Measurements from ENCODE around the gene PDLIM5.
"Not testable (repeated sequence)": the region's sequence is repeated elsewhere in the genome, so short reads cannot be mapped to it uniquely, and the experiment has no call there.

The PDLIM5 gene

DNA sequence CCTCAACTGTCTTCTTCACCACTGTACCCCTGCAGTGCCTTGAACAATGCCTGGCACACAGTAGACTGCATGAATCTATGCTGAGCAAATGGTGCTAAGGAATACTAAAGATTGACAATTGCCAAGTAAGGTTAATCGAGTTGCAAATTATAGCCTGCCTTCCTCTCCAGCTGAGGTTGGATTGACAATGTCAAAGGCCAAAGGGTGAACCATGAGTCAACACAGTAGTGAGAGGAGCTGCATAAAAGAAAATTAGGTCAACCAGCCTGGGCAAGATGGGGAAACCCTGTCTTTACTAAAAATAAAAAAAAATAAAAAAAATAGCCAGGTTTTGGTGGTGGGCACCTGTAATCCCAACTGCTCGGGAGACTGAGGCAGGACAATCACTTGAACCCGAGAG is 208.9 kb downstream of the PDLIM5 start:
- no peak overlapping the region for H3K4me3 ChIP-seq (ENCODE audit: low read depth, low read length)
- no peak for DNase-seq (ENCODE audit: low read depth)
- TF ChIP-seq, protein P1, sequence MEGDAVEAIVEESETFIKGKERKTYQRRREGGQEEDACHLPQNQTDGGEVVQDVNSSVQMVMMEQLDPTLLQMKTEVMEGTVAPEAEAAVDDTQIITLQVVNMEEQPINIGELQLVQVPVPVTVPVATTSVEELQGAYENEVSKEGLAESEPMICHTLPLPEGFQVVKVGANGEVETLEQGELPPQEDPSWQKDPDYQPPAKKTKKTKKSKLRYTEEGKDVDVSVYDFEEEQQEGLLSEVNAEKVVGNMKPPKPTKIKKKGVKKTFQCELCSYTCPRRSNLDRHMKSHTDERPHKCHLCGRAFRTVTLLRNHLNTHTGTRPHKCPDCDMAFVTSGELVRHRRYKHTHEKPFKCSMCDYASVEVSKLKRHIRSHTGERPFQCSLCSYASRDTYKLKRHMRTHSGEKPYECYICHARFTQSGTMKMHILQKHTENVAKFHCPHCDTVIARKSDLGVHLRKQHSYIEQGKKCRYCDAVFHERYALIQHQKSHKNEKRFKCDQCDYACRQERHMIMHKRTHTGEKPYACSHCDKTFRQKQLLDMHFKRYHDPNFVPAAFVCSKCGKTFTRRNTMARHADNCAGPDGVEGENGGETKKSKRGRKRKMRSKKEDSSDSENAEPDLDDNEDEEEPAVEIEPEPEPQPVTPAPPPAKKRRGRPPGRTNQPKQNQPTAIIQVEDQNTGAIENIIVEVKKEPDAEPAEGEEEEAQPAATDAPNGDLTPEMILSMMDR (IDR thresholded peaks at IDR 0.05; ENCODE audit: low read depth, low read length, missing control alignments), result no peak

DNA sequence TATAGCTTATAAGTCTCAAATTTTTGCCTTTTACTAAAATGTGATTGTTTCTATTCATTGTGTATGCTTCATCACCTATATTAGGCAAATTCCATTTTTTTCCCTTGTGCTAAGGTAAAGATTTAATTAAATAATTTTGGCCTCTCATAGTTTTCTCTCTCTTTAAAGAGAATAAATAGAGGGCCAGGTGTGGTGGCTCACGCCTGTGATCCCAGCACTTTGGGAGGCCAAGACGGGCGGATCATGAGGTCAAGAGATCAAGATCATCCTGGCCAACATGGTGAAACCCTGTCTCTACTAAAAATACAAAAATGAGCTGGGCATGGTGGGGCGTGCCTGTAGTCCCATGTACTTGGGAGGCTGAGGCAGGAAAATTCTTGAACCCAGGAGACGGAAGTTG is 213.3 kb downstream of the PDLIM5 start:
- H3K4me3 ChIP-seq (ENCODE audit: low read depth, low read length); DNase-seq (ENCODE audit: low read depth): not testable (repeated sequence)

DNA sequence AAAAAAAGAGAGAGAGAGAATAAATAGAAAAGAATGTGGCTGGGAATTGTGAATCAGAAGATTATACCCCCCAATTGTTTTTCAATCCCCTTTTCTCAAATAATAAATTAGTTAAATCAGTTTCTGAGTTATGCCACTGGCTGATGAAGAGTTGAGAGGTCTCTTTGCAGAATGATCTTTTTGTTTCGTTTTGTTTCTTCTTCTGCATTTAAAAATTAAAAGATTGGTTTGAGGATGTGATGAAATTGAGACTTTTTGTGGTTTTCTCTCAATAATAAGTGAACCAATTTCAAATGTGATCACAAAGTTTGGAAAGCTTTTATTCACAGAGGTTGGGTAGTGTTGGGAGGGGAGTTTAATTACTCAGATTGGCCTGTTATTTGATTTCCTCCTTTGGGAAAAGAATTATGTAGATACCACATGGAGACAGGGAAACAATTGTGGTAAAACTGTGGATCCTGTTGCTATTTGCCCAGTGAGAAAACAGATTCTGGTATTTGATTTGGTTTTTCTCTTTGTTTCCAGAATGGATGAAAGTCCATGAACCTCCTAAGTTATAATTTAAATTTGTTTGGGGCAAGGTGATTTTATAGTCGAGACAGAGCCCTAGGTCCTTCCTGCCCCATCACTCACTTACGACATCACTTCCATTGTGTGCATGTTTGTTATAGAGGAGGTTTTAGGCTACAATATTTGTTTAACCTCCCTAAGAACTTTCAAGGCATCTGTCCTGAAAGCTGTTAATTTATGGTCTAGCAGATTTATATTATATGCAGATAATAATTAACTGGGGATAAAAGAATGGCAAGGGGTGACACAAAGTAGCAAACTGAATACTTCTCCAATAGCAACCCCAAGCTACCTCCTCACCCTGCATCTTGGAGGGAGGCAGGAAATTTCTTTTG is 214.0 kb downstream of the PDLIM5 start:
- TF ChIP-seq, protein P1 (IDR thresholded peaks at IDR 0.05; ENCODE audit: low read depth, low read length, missing control alignments), result no peak
- no peak for DNase-seq (ENCODE audit: low read depth)
- no peak overlapping the region for H3K4me3 ChIP-seq (ENCODE audit: low read depth, low read length)

DNA sequence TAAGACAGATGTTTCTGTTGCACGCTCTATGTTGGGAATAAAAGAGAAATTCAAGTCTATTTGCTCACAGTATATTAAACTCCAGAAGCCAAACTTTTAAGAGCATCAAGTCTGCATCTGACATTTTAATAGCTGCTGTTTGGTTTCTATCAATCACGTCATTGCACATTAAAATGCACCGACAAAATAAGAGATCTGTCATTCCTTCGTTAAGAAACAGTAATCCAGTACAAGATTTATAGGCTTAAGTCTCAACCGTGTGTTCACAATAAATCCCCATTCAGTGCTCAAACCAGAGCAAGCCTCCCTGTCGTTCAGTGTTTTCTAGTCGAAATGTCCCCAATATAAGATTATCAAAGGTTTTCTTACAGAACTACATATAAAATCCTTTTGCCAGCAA is 217.0 kb downstream of the PDLIM5 start:
- DNase-seq (ENCODE audit: low read depth), result no peak
- TF ChIP-seq, protein P1 (IDR thresholded peaks at IDR 0.05; ENCODE audit: low read depth, low read length, missing control alignments), result no peak
- no peak overlapping the region for H3K4me3 ChIP-seq (ENCODE audit: low read depth, low read length)

DNA sequence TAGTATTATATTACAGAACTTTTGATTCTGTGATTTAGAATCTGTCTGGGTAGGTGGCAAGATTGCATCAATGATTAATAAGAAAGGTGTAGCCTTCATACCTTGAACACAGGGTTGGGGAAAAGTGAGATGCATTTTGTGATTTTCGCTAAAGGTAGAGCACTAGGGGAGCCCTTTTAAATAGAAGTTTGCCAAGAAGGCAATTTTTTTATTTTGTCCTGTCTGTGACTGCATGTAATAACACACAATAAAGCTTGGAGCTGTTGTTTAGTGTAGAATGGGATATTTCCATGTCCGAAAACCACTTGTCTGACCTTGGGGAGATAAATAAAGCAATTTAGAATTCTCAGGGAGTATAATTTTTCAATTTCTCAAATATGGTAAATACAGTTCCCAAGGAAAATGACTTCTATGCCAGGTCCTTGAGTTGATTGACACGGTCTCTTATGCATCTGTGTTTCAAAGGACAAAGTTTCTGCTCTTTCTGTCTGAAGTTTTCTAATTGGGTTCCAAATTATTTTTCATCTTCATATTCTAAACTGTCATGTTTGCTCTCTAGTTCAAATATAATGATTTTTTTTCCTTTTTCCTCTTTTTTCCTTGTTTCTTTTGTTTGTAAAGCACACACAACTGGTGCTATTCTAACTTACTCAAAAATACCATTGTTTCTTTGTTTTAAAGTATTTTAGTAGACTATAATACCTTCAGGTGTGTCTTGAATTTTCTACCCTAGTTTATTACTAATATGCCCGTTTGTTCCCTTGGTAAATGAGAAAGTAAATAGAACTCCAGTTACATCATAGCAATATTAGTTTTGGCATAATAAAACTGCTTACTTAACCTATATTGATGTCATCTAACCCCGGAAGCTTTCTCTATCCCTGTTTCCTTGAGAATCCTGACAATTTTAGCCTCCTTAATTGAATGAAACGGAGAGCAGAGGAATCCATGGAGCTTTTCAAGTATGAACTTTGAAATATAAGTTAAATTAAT is 218.2 kb downstream of the PDLIM5 start:
- TF ChIP-seq, protein P1 (IDR thresholded peaks at IDR 0.05; ENCODE audit: low read depth, low read length, missing control alignments), result no peak
- no peak overlapping the region for H3K4me3 ChIP-seq (ENCODE audit: low read depth, low read length)
- DNase-seq (ENCODE audit: low read depth), result no peak

DNA sequence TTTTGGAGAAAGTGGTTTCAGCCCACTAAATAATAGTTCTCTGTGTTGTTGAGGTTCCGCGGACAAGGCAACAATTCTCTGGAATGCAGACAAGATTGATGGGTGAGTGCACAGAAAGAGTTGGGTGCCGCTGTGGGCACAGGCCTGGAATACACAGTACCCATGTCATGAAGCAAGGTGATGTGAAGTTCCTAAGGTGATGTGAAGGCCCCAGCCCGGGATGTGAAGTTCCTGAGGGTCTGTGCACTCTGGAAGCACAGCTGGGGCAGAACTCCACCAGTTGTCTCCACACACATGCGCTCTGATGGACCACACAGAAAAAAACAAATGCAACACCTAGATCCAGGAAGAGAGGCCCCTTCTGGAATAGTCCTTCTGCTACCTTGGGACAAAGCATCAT is 219.4 kb downstream of the PDLIM5 start:
- H3K4me3 ChIP-seq (ENCODE audit: low read depth, low read length), result no peak overlapping the region
- no peak for DNase-seq (ENCODE audit: low read depth)
- TF ChIP-seq, protein P1 (IDR thresholded peaks at IDR 0.05; ENCODE audit: low read depth, low read length, missing control alignments), result no peak

DNA sequence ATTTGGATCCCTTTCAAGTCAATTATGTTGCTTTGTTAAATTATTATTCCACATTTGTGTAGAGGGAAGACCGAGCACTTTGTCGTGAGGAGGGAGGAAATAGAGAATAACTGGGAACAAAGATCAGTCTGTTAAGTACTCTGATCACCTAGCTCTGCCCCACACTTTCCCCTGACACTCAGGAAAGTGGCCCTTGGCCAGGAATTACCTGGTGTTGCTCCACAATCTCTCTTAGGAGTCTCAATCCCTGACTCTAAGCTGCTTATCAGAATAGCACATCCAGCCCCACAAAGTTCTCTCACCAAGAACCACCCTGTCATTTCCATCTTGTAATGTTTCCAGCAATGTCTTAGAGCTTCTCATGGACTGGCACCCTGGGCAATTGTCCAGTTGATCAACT is 222.2 kb downstream of the PDLIM5 start:
- DNase-seq (ENCODE audit: low read depth), result no peak
- TF ChIP-seq, protein P1 (IDR thresholded peaks at IDR 0.05; ENCODE audit: low read depth, low read length, missing control alignments), result no peak
- no peak overlapping the region for H3K4me3 ChIP-seq (ENCODE audit: low read depth, low read length)

Measured in GM12864 (cell line).